Measurements from ENCODE around the gene SOCS7.

Gene SOCS7

DNA sequence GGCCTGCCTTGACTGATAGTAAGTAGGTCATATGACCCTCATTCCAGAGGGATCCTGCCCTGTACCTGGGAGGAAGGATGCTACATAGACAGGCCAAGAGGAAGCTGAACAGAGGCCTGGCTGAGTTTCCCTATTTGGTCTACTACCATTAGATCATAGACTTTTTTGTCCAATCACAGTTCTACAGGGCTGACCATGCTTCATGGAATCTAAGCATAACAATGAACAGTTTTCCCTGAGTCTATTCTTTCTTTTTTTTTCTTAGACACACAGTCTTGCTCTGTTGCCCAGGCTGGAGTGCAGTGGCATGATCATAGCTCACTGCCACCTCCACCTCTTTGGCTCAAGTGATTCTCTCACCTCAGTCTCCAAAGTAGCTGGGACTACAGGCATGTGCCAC, 11.8 kb upstream of the SOCS7 start:
- ATAC-seq: no peak
- TF ChIP-seq, protein P1, sequence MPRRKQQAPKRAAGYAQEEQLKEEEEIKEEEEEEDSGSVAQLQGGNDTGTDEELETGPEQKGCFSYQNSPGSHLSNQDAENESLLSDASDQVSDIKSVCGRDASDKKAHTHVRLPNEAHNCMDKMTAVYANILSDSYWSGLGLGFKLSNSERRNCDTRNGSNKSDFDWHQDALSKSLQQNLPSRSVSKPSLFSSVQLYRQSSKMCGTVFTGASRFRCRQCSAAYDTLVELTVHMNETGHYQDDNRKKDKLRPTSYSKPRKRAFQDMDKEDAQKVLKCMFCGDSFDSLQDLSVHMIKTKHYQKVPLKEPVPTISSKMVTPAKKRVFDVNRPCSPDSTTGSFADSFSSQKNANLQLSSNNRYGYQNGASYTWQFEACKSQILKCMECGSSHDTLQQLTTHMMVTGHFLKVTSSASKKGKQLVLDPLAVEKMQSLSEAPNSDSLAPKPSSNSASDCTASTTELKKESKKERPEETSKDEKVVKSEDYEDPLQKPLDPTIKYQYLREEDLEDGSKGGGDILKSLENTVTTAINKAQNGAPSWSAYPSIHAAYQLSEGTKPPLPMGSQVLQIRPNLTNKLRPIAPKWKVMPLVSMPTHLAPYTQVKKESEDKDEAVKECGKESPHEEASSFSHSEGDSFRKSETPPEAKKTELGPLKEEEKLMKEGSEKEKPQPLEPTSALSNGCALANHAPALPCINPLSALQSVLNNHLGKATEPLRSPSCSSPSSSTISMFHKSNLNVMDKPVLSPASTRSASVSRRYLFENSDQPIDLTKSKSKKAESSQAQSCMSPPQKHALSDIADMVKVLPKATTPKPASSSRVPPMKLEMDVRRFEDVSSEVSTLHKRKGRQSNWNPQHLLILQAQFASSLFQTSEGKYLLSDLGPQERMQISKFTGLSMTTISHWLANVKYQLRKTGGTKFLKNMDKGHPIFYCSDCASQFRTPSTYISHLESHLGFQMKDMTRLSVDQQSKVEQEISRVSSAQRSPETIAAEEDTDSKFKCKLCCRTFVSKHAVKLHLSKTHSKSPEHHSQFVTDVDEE (CRISPR knock-in tag; IDR thresholded peaks at IDR 0.05): no peak

DNA sequence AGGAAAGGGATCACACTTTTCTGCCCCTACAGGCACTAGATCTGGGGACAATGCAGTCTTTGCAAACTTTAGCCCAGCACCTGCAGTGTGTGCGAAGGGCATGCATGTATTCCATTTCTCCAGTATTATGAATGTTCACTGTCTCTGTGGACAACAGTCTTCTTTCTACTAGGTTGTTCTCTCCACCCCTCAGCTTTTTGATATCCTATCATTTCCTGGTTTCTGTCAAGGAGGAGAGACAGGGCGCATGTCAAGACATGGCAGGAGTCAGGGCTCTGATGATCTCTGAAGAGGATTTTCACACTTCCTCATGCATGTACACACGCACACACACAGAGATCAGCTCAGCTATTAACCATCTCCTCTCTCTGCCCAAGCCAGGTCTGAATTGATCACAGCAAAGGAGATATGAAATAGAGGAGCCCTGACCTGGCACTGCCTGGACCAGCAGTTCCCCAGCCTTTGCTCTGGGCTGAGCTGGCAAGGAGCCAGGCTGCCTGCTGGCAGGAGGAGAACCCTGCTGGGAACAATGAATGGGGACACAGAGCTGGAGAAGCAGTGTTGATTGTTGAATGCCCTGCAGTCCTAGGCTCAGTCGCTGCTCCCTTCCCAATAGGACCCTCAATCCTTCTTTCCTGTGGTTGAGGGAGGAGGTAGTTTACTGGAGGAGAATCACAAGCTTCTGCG, 10.5 kb upstream of the SOCS7 start:
- TF ChIP-seq TOX (CRISPR knock-in tag; IDR thresholded peaks at IDR 0.05; ENCODE audit: borderline replicate concordance) (no peak), PPARA (CRISPR knock-in tag; IDR thresholded peaks at IDR 0.05; ENCODE audit: borderline replicate concordance) (no peak), OSR1 (CRISPR knock-in tag; IDR thresholded peaks at IDR 0.05) (no peak), RARB (CRISPR knock-in tag; IDR thresholded peaks at IDR 0.05) (no peak), ZC3H10 (CRISPR knock-in tag; IDR thresholded peaks at IDR 0.05) (no peak), ZFP30 (CRISPR knock-in tag; IDR thresholded peaks at IDR 0.05) (no peak), ZNF8 (CRISPR knock-in tag; IDR thresholded peaks at IDR 0.05) (no peak), ZNF70 (CRISPR knock-in tag; IDR thresholded peaks at IDR 0.05) (no peak), CSDC2 (CRISPR knock-in tag; IDR thresholded peaks at IDR 0.05) (no peak), ZNF565 (CRISPR knock-in tag; conservative IDR thresholded peaks at IDR 0.05; ENCODE audit: low read depth) (no peak)
- TF ChIP-seq, protein P2, sequence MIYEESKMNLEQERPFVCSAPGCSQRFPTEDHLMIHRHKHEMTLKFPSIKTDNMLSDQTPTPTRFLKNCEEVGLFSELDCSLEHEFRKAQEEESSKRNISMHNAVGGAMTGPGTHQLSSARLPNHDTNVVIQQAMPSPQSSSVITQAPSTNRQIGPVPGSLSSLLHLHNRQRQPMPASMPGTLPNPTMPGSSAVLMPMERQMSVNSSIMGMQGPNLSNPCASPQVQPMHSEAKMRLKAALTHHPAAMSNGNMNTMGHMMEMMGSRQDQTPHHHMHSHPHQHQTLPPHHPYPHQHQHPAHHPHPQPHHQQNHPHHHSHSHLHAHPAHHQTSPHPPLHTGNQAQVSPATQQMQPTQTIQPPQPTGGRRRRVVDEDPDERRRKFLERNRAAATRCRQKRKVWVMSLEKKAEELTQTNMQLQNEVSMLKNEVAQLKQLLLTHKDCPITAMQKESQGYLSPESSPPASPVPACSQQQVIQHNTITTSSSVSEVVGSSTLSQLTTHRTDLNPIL (CRISPR knock-in tag; IDR thresholded peaks at IDR 0.05; ENCODE audit: low read depth): no peak
- TF ChIP-seq, protein P1 (CRISPR knock-in tag; IDR thresholded peaks at IDR 0.05): no peak
- peak; percentile 75 for ATAC-seq

DNA sequence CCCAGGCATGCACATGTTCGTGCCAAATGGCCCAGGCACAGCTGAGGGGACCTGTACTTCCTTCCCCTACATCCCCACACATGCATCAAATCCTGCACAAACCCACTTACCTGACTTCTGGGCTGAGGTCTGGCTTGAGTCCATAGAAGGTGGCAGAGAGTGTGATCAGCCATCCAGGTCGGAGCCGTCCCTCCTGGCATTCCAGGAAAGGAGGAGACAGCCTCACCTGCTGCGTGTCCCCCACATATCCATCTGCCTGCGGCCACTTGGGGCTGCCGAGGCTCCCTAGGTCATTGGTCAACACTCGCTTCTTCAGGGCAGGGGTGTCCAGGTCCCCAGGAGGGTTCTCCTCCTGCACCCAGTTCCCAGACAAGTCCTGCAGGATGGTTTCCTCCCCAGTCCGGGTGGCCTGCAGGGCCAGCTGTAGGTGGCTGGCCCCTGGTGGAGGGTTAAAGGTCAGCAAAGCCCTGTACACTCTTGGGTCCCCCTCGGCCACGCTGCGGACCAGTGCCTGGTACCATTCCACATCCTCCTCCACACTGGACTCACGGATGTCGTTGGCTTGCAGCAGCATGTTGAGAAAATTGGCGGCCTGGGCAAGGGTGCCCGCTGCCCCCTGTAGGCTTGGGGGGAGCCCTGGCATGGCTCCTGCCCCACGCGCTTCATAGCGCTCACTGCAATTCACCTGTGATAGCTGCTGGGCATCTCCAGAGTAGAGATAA, 8.6 kb upstream of the SOCS7 start:
- ATAC-seq: no peak
- TF ChIP-seq, protein P3, sequence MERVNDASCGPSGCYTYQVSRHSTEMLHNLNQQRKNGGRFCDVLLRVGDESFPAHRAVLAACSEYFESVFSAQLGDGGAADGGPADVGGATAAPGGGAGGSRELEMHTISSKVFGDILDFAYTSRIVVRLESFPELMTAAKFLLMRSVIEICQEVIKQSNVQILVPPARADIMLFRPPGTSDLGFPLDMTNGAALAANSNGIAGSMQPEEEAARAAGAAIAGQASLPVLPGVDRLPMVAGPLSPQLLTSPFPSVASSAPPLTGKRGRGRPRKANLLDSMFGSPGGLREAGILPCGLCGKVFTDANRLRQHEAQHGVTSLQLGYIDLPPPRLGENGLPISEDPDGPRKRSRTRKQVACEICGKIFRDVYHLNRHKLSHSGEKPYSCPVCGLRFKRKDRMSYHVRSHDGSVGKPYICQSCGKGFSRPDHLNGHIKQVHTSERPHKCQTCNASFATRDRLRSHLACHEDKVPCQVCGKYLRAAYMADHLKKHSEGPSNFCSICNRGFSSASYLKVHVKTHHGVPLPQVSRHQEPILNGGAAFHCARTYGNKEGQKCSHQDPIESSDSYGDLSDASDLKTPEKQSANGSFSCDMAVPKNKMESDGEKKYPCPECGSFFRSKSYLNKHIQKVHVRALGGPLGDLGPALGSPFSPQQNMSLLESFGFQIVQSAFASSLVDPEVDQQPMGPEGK (CRISPR knock-in tag; IDR thresholded peaks at IDR 0.05; ENCODE audit: borderline replicate concordance): no peak
- TF ChIP-seq, protein P4, sequence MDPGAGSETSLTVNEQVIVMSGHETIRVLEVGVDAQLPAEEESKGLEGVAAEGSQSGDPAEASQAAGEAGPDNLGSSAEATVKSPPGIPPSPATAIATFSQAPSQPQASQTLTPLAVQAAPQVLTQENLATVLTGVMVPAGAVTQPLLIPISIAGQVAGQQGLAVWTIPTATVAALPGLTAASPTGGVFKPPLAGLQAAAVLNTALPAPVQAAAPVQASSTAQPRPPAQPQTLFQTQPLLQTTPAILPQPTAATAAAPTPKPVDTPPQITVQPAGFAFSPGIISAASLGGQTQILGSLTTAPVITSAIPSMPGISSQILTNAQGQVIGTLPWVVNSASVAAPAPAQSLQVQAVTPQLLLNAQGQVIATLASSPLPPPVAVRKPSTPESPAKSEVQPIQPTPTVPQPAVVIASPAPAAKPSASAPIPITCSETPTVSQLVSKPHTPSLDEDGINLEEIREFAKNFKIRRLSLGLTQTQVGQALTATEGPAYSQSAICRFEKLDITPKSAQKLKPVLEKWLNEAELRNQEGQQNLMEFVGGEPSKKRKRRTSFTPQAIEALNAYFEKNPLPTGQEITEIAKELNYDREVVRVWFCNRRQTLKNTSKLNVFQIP (CRISPR knock-in tag; IDR thresholded peaks at IDR 0.05; ENCODE audit: borderline replicate concordance, low read depth): no peak
- TF ChIP-seq PPARA (CRISPR knock-in tag; IDR thresholded peaks at IDR 0.05; ENCODE audit: borderline replicate concordance) (no peak), GLIS3 (CRISPR knock-in tag; IDR thresholded peaks at IDR 0.05) (no peak), ZC3H10 (CRISPR knock-in tag; IDR thresholded peaks at IDR 0.05) (no peak), ZNF70 (CRISPR knock-in tag; IDR thresholded peaks at IDR 0.05) (no peak), BACH2 (CRISPR knock-in tag; IDR thresholded peaks at IDR 0.05; ENCODE audit: borderline replicate concordance) (no peak), ESRRG (CRISPR knock-in tag; IDR thresholded peaks at IDR 0.05) (no peak), ZNF565 (CRISPR knock-in tag; conservative IDR thresholded peaks at IDR 0.05; ENCODE audit: low read depth) (no peak), TCF4 (CRISPR knock-in tag; IDR thresholded peaks at IDR 0.05; ENCODE audit: borderline replicate concordance) (no peak), RARB (CRISPR knock-in tag; IDR thresholded peaks at IDR 0.05) (no peak), TOX (CRISPR knock-in tag; IDR thresholded peaks at IDR 0.05; ENCODE audit: borderline replicate concordance) (no peak), ZFP3 (CRISPR knock-in tag; IDR thresholded peaks at IDR 0.05) (no peak), OSR1 (CRISPR knock-in tag; IDR thresholded peaks at IDR 0.05) (no peak)
- TF ChIP-seq, protein P2 (CRISPR knock-in tag; IDR thresholded peaks at IDR 0.05; ENCODE audit: low read depth): no peak
- TF ChIP-seq, protein P5, sequence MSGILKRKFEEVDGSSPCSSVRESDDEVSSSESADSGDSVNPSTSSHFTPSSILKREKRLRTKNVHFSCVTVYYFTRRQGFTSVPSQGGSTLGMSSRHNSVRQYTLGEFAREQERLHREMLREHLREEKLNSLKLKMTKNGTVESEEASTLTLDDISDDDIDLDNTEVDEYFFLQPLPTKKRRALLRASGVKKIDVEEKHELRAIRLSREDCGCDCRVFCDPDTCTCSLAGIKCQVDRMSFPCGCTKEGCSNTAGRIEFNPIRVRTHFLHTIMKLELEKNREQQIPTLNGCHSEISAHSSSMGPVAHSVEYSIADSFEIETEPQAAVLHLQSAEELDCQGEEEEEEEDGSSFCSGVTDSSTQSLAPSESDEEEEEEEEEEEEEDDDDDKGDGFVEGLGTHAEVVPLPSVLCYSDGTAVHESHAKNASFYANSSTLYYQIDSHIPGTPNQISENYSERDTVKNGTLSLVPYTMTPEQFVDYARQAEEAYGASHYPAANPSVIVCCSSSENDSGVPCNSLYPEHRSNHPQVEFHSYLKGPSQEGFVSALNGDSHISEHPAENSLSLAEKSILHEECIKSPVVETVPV (CRISPR knock-in tag; IDR thresholded peaks at IDR 0.05): no peak

All from SK-N-SH treated with all-trans-retinoic acid at 6 μM for 48 hours (cell line).